CD4-positive, alpha-beta T cell treated with Interleukin-2 at 100 ng/mL for 4 hours (primary cell): ENCODE data around the gene POU2F1.

ENCODE experiments used
- DNase-seq: peaks from one replicate; pipeline ENCODE4 v3.0.0-alpha.2; 2020; ENCODE audit warnings: low spot score

The POU2F1 gene

DNA sequence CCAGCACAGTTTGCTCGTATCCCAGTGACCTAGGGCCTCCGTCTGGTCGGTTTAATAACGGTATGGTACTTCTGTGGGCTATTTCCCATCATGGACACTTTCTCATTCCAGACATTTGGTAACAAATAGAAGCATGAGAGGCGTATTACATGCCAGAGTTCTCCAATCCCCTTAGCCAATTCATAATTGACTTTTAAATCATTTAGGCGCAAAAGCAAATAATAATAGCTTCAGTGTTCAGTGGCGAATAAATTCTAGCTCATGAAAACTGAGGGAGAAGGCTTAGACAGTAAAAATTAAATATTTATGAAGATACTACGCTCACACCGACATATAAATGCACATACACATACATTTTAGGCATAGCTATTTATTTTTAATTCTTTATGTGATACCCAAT, 247.1 kb downstream of the POU2F1 start:
- DNase-seq = no peak

DNA sequence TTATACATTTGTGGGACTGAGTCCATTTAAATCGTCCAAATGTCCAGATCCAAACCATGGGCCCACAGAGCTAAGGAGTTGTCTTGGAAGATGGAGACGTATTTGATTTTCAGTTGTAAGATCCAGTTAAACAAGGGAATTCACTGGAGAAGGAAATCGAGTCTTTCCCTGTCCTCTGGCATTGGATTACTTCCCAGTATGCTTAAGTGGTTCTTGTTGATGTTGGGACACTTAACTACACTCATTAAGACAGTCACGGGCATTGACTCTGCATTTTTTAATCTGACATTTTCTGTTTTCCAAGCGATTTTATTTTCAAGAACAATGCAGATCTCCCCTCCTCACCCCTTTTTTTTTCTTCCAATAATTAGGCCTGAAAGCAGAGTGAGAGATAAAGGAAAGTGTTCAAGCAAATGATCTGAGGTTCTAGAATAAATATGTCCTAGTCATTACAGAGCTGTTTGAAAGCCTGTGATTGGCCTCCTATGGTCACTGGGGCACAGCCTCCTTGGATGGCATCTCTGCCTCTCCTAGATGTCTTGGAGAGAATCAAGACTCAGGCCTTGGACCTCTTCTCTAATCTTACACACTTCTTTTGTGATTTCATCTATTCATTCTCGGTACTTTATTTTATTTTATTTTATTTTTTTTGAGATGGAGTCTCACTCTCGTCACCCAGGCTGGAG, 248.7 kb downstream of the POU2F1 start:
- no peak for DNase-seq

DNA sequence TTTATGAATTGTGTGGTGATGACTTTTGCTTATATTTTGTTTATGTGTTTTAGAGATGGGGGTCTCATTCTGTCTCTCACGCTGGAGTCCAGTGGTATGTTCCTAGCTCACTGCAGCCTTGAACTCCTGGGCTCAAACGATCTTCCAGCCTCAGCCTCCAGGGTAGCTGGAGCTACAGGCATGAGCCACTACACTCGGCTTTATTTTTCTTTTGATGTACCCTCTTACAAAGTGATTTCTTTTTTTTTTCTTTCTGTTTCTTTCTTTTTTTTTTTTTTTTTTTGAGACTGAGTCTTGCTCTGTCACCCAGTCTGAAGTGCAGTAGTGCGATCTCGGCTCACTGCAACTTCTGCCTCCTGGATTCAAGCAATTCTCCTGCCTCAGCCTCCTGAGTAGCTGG, 250.9 kb downstream of the POU2F1 start:
- no peak for DNase-seq

DNA sequence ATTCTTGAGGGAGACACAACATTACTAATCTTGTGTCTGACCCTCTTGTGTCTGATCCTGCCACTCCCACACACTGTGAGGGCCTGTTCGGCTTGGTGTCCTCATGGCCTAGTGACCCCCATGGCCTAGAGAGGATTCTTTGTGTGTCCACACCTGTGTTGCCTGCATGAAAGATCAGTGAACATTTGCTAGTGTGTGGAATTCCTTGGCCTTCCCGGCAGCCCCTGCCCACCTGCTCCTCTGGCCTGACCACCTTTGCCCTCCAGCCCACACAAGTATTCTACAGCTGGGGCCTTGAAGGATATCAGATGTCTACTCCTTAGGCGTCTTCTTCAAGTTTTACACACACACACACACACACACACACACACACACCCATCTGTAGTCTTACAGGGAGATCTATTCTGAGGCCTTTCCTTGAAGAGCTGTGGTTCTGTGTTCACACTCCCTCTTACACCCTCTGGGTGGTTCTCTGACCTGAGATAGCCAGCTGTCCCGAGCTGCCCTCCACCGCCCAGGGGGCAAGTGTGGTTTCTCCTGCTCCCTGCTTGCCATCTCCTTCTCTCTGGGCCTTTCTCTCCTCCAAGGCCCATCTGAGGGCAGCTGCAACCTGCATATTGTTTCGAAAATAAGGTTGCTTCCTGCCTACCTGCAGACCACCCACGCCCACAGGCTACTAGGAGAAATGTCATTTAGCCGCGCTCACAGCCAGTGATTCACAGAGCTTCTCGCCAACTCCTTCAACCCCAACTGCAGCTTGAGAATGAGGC, 252.3 kb downstream of the POU2F1 start:
- DNase-seq = no peak

DNA sequence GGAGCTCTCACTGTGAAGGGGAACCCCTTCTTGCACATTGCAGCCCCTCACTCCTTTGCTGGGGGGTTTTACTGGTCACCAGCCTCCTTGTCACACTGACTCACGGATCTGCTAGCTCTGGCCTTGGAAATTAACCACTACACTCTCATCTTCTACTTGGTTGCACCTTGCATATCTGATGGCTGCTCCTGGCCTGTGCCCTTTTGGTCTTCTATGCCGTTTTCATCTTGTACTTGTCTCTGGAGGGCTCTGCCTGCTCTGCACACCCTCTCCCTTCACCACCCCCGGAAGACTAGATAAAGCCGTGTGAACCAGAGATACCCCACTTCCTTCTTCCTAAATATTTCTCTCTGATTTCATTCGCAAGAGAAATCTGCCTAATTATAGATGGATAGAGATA, 253.1 kb downstream of the POU2F1 start:
- DNase-seq = no peak

DNA sequence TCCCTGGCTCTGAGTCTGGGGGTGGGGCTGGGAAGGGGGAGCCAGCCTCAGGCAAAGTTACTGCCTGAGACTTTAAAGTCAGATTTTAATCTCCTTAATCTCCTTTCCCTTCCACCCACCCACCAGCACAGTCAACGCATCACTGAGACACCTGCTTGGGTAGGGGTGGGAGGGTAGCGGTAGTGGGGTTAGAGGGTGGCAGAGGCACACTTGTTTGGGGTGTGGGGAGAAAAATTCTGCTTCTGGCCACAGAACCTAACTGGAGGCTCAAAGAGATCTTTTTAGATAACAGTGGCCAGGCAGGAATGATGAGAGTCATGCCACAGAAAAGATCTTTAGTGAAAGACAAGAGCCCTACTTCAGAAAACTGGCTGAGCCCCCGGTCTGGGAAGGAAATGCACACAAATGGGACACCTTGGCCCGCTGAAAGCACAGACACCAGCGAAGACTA, 253.5 kb downstream of the POU2F1 start:
- DNase-seq = peak; percentile 39

DNA sequence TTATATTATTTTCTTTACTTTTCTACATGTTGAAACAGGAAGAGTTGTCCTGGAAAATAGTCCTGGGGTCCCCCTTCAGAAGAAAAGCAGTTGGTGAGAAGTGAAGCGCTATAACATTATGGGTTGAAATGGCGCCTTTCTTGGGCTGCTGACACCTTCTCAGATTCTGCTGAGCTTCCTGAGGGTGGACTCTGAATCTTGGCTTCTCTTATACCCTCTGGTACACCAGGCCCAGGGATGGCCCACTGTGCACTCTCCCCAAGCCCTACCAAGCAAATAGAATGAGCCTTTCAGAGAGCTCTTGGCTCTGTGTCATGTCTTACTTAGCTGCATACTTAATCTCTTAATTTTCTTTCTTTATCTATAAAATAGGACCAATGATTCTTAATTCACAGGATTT, 255.4 kb downstream of the POU2F1 start:
- no peak for DNase-seq
